Epidermal melanocyte (primary cell): ENCODE results near the gene LIMD2.

Experiments
- DNase-seq: peaks from one replicate; pipeline ENCODE4 v3.0.0; 2011; ENCODE audit warnings: low spot score; ENCODE audit not compliant: insufficient read length

LIMD2 gene

GRCh38 chr17:63682981-63683380, 16.9 kb downstream of the LIMD2 start:
- no peak for DNase-seq

DNA sequence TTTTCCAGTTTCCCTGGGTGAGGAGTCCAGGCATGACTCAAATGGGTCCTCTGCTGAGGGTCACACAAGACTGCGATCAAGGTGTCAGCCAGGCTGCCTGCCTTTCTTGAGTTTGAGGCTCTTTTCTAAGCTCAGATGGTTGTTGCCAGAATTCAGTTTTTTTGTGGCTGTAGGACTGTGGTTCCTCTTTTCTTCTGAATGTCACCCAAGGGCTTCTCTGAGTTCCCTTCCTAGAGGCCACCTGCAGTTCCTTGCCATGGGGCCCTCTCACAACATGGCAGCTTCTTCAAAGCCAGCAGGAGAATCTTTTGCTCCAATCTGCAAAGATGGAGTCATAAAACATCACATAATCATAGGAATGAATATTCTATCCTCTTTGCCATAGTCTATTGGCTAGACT, 17.5 kb downstream of the LIMD2 start:
- DNase-seq = no peak

- no peak for DNase-seq
These were observed 18.4 kb downstream of the LIMD2 start for GRCh38 chr17:63681530-63681929.

DNA sequence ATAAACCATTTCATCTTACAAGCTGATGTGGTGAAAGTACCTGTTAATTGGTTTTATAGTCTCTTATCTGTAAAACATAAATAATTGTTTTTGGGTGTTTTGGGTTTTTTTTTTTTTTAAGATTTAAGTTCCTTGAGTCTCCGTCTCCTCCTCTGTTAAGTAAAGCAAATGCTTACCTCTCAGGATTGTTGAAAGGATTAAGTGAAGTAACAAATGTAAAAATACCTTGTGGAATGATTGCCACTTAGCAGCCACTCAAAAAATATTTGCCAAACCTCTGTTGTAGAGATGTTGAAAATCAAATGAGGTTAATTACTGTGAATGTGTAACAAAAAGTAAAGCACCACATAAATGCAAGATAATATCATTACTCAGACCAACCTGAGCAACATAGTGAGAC, 19.2 kb downstream of the LIMD2 start:
- DNase-seq = no peak

GRCh38 chr17:63679214-63679613, 20.7 kb downstream of the LIMD2 start:
- no peak for DNase-seq

- no peak for DNase-seq
These were observed 23.3 kb downstream of the LIMD2 start for GRCh38 chr17:63676584-63676983.

DNA sequence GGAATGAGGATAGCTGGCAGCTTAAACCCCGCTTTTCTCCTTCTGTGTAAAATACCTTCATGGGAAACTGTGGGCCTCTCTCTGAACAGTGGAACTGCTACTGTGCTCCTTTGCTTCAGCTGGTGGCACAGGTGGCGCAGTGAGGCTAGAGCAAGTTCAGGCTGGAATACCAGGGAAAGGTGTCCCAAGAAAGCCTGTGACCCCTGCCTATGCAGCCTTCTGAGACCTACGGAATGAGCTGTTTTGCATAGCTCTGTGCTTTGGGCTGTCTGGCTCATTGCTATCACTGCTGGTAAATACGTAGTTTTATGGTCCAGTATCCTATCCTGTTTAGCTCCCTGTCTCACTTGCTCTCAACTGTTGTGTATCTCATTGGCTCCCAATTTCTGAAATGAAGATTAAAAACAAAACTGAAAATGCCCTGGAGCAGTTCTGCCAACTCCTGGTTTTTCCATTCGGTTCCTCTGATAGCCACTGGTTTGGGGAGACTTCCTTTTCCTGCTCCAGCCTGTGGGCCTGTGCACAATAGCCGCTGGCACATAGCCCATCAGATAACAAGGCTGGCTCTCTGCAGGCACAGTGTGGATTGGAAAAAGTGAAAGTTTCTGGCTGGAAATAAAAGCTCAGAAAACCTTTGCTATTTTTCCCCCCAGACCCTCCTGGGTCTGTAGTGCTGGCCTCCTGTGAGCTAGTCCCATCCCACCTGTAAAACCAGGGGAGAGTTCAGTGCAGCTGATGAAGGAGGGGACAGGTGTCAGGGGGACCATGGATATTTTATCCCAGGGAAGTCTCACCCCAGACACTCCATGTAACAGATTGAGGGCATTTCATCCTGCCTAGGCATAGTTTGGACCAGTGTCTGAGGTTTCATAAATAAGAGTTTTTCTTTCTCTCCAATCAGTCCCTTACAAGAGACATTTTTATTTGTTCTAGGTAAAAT, 24.0 kb downstream of the LIMD2 start:
- no peak for DNase-seq

DNA sequence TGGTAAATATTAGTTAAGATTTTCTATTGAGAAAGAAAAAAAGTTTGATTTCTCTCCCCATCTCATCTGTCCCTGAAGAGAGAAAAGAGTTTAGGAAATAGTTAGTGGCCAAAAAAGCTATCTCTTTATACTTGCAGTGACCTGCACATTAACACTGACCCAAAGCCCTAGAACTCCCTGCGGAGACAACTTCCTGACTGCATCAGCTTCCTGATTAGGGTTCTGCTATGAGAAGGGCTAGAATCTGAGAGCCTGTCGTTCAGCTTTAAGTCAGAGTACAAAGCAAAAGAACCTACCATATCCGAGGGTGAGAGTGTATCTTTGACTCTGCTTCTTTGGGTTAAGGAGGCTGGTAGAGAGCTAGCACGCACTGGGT, 24.7 kb downstream of the LIMD2 start:
- no peak for DNase-seq

DNA sequence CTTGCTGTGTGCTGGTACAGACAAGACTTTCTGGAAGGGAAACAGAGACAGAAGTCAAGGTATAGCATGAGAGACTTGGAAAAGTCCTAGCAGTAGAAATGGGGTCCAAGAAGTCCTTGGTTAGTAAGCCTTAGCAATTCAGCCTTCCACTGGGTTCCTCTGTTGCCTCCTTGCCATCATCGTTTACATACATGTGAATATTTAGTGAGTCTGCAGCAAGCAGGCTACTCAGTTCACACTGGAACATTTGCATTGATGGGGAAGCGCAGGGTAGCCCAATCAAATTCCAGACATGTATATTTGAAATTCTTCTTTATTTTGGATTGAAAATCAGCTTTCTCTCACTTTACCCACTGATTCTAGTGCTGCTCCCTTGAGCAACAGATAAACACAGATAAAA, 27.1 kb downstream of the LIMD2 start:
- DNase-seq = no peak

- DNase-seq = no peak
These were observed 34.3 kb downstream of the LIMD2 start for GRCh38 chr17:63665527-63666214.

GRCh38 chr17:63659850-63660249, 40.1 kb downstream of the LIMD2 start:
- no peak for DNase-seq

DNA sequence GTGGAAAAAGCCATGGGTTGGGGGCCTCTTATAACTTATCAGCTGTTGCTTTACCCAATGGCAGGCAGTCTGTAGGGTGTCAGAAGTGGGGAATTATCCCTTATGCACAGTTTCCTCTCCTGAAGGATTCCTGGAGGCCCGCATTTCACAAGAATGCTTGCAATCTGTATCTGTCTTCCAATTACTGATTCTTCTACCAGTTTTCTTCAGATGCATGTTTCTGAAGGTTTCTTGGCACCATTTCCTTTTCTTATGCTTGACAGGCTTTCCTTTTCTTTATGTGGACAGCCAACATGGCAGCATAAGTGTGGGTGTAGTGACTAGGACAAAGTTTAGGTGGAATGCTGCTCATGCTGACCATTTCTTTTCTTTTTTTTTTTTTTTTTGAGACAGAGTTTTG, 41.6 kb downstream of the LIMD2 start:
- DNase-seq = no peak

DNA sequence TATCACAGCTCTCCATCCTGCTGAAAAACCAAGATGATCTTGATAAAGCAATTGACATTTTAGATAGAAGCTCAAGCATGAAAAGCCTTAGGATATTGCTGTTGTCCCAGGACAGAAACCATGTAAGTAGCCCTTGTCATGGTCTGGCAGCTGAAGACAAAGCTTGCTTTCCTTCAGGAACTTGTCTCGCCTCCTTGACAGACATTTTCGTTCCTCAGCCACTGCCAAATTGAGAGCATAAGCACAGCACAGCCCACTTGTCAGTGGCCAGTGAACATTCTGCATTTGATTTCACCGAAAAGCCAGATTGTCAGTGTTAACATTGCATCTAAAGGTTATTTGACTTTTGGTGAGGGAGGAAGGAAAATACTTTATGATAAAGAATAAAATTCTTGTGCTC, 42.1 kb downstream of the LIMD2 start:
- no peak for DNase-seq

GRCh38 chr17:63653050-63653449, 46.9 kb downstream of the LIMD2 start:
- no peak for DNase-seq

- DNase-seq = no peak
These were observed 47.8 kb downstream of the LIMD2 start for GRCh38 chr17:63652106-63652505.

- no peak for DNase-seq
These were observed 50.1 kb downstream of the LIMD2 start for GRCh38 chr17:63649813-63650212.

DNA sequence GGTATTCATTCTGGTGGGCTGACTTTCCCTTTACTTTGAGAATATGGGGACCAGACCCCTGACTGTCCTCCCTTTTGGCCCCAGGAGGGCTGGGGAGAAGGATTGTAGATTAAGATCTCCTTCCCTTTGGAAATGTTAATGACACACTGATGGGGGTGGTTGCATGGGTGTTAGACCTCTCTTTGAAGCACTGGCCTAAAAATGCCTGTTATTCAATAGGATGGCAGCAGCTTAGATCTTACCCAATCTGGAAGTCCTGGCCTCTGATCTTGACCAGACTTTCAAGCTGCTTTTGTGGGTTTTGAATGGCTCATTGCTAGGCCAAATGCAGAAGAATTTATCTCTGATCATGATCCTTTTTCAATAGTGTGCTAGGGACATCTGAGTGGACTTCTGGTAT, 52.0 kb downstream of the LIMD2 start:
- no peak for DNase-seq

DNA sequence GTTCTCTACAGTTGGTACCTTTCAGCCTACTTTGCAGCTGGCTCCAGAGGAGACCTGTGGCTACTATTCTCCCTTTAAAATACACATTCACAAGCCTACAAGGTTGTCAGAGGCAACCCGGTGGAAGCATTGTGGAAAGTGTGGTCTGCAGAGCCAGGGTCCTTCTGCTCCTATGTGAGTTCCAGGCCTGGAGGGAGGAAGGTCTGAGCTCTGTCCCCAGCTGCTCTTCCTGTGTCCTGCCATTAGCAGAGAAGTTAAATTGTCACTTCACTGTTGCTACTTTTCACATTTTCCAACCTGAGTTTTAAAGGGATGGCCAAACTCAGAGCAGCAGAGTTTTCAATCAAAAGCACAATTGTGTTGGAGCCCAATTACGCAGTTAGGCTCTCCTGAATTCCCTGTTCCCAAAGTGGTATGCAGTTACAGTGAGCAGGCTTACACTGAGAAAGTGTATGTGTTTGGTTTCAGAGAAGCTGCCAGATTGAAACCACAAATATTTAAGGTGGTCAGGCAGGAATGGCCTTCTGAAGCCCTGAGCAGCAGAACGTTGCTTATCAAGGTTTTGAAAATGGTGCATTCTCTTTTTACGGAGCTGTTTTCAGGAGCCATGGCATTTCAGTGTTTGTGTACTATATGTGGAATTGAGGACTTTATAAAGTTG, 52.7 kb downstream of the LIMD2 start:
- DNase-seq = no peak

DNA sequence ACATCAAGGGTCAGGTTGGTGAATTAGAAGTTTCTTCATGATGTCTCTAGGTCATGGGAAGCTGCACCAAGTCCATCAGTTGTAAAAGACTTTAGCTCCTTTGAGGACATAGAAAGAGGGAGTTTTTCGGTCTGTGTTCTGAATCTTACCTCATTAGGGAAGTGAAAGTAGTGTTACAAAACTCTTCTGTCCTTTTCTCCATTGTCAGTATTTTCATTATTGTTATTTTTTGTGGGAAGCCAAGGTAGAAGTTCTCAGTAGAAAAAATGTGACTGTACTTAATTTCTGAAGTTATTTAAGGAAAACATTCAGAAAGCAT, 53.5 kb downstream of the LIMD2 start:
- no peak for DNase-seq
